B cell (primary cell): ENCODE results near the gene HS6ST3. TPM values are rescaled to one million over a fixed set of nuclear protein-coding genes. Genes with fewer than 3 reads are reported as not detected.

Source experiments
- ATAC-seq: fragments of 200-7000 bp; cut with Tn5 transposase; one replicate; pipeline ENCODE4 v1.10.0; 2021; ENCODE audit warnings: low read depth, mild to moderate bottlenecking, moderate number of reproducible peaks, moderate library complexity
- CTCF ChIA-PET: fragments of 350-600 bp; sonication (Branson Sonifier 250); formaldehyde crosslinking; loops from one replicate; lab custom pipeline; 2021; ENCODE audit warnings: antibody characterized with exemption, inconsistent platforms; lab: Charles Lee
- POLR2A ChIA-PET: fragments of 350-600 bp; sonication (Branson Sonifier 250); formaldehyde crosslinking; loops from one replicate; lab custom pipeline; 2021; ENCODE audit warnings: antibody characterized with exemption; lab: Charles Lee
- DNase-seq: peaks from one replicate; pipeline ENCODE4 v3.0.0; 2013
- H2AFZ ChIP-seq: 2 replicates; pipeline ENCODE4 v1.6.1; 2012; ENCODE audit warnings: mild to moderate bottlenecking, low read depth, low read length; ENCODE audit not compliant: insufficient read depth, poor library complexity, severe bottlenecking
- H3K27ac ChIP-seq, 2 donors: 1 replicate in 1 of 2; 2 replicates in 1 of 2; pipeline ENCODE4 v1.5.1; 2012 to 2013; ENCODE audit warnings: low read length in 2 of 2, mild to moderate bottlenecking in 2 of 2, moderate library complexity in 1 of 2
- H3K27me3 ChIP-seq, 4 experiments: fragments of 200-600 bp in 1 of 4; sonication (generic) in 1 of 4; replicated peaks in 1 of 4; 1 replicate in 2 of 4; 2 replicates in 2 of 4; pipeline versions ENCODE4 v1.6.1 to v1.7.0; 2013 to 2016; ENCODE audit warnings: low read length in 3 of 4, mild to moderate bottlenecking in 2 of 4, mixed read lengths in 1 of 4, moderate library complexity in 1 of 4; ENCODE audit not compliant: insufficient read depth in 4 of 4, control insufficient read depth in 3 of 4; ENCODE audit errors: control extremely low read depth in 1 of 4
- H3K36me3 ChIP-seq, 2 experiments: replicated peaks in 1 of 2; 1 replicate in 1 of 2; 2 replicates in 1 of 2; pipeline versions ENCODE4 v1.6.1 to v1.7.1; 2013; ENCODE audit warnings: low read length in 1 of 2; ENCODE audit not compliant: insufficient read depth in 2 of 2, control insufficient read depth in 1 of 2; ENCODE audit errors: control extremely low read depth in 1 of 2, extremely low read depth in 1 of 2
- H3K4me1 ChIP-seq, 2 donors: fragments of 200-600 bp in 1 of 2; sonication (generic) in 1 of 2; 1 replicate in 1 of 2; 2 replicates in 1 of 2; pipeline versions ENCODE4 v1.5.1 to v1.6.1; 2013 to 2017; ENCODE audit warnings: low read length in 2 of 2; ENCODE audit not compliant: control insufficient read depth in 2 of 2, insufficient read depth in 2 of 2
- H3K4me2 ChIP-seq: replicated peaks from 2 replicates; pipeline ENCODE3; 2012; ENCODE audit warnings: mild to moderate bottlenecking, low read depth, low read length; ENCODE audit not compliant: poor library complexity, severe bottlenecking
- H3K4me3 ChIP-seq, 5 experiments: fragments of 200-600 bp in 1 of 5; sonication (generic) in 1 of 5; 1 replicate in 3 of 5; 2 replicates in 2 of 5; pipeline versions ENCODE4 v1.5.1 to v1.7.0; 2011 to 2016; ENCODE audit warnings: low read length in 4 of 5, mild to moderate bottlenecking in 4 of 5, low read depth in 2 of 5, control low read depth in 1 of 5, moderate library complexity in 1 of 5; ENCODE audit not compliant: insufficient read depth in 1 of 5; ENCODE audit errors: control extremely low read depth in 1 of 5, extremely low read depth in 1 of 5
- H3K79me2 ChIP-seq: fragments of 200-600 bp; sonication (generic); one replicate; pipeline ENCODE4 v1.6.0; 2016; ENCODE audit warnings: low read length; ENCODE audit not compliant: control insufficient read depth, insufficient read depth
- H3K9ac ChIP-seq: fragments of 200-600 bp; sonication (generic); 2 replicates; pipeline ENCODE4 v1.6.1; 2017; ENCODE audit warnings: mild to moderate bottlenecking, low read length, moderate library complexity
- H3K9me3 ChIP-seq, 3 donors: one replicate each; pipeline versions ENCODE4 v1.6.1 to v1.7.1; 2013; ENCODE audit warnings: low read length in 2 of 3; ENCODE audit not compliant: control insufficient read depth in 2 of 3, insufficient read depth in 1 of 3; ENCODE audit errors: control extremely low read depth in 1 of 3
- H4K20me1 ChIP-seq: 2 replicates; pipeline ENCODE4 v1.6.0; 2012; ENCODE audit warnings: mild to moderate bottlenecking, low read length; ENCODE audit not compliant: insufficient read depth, control insufficient read depth, poor library complexity, severe bottlenecking
- H3K27ac Mint-ChIP-seq: one replicate; pipeline ENCODE4 v1.8.0; 2021; ENCODE audit warnings: mixed read lengths
- H3K27me3 Mint-ChIP-seq: one replicate; pipeline ENCODE4 v1.8.0; 2021; ENCODE audit warnings: mixed read lengths
- H3K4me1 Mint-ChIP-seq: one replicate; pipeline ENCODE4 v1.8.0; 2021; ENCODE audit warnings: mixed read lengths
- H3K4me3 Mint-ChIP-seq: one replicate; pipeline ENCODE4 v1.8.0; 2021; ENCODE audit warnings: mixed read lengths
- H3K9me3 Mint-ChIP-seq: one replicate; pipeline ENCODE4 v1.8.0; 2022; ENCODE audit warnings: mixed read lengths; ENCODE audit not compliant: insufficient read depth
- EZH2 ChIP-seq: IDR thresholded peaks from 2 replicates; pipeline ENCODE4 v1.6.1; 2012; ENCODE audit warnings: borderline replicate concordance, low read depth, mild to moderate bottlenecking, moderate library complexity, low read length; ENCODE audit not compliant: insufficient read depth, poor library complexity, severe bottlenecking
- WGBS: methylation state at CpG from one replicate; pipeline ENCODE4 v1.1.5; 2013; ENCODE audit warnings: missing lambda C conversion rate; ENCODE audit not compliant: insufficient coverage; 5-methylcytosine and 5-hydroxymethylcytosine counted together
- intact Hi-C: fragments of 100-400 bp; cut with micrococcal nuclease; formaldehyde crosslinking; loops from one replicate; pipeline ENCODE4 v1.10.0; 2022
- polyA plus RNA-seq: library from polyadenylated mRNA; depleted of rRNA; stranded (reverse); fragments of >200 nt; gene quantifications from 2 replicates; pipeline ENCODE4 v1.2.3, GENCODE V29; 2012
- total RNA-seq, 2 donors: library from RNA; stranded (reverse); fragments of 120-200 nt in 1 of 2; gene quantifications; 1 replicate in 1 of 2; 2 replicates in 1 of 2; pipeline versions ENCODE4 v1.2.3 to v1.2.4, GENCODE V29; 2013 to 2022
- TF ChIP-seq, protein P1 (sequence below): fragments of 200-600 bp; IDR thresholded peaks from one replicate; pipeline ENCODE4 v1.8.0; 2022; ENCODE audit warnings: antibody characterized with exemption, mild to moderate bottlenecking

The HS6ST3 gene
- total and polyA plus RNA-seq, 2 donors (not counting 1 experiment from before 2014, with no cell fraction given) = not detected

DNA sequence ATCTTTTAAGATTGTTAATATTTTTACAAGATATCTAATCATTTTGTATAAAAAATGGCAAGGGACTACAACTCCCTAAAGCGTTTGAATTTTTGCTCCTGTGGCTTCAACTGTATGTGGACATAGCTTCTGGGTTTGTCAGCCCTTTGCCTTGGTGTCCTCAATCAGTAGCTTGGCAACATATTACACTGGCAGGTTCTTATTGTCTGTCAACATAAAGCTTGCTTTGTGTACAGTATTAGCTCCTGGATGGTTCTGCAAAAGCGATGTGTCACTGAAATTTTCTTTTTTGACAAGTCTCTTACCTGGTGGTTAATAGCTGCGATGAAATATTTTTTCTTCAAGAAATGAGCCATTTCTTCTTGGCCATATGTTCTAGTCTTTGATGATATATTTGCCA lies 190.0 kb downstream of the HS6ST3 start:
- Mint-ChIP-seq H3K4me1 (no peaks in the 10 kb centered on the region), H3K27me3 (no peaks in the 10 kb centered on the region), H3K4me3 (no peak overlapping the region), H3K9me3 (no peaks in the 10 kb centered on the region), H3K27ac (no peak overlapping the region)
- no peak for ATAC-seq
- Histone ChIP-seq H3K27ac (no peak overlapping the region), H3K36me3 (no peaks in the 10 kb centered on the region), H3K9me3 (peaks cover 0 to 2% (median 0%) of the 10 kb centered on the region in 3 donors), H3K4me3 (no peak overlapping the region), H3K4me2 (no peak overlapping the region), H3K9ac (no peak overlapping the region), H3K4me1 (no peaks in the 10 kb centered on the region), H4K20me1 (no peaks in the 10 kb centered on the region), H2AFZ (no peak overlapping the region), H3K27me3 (no peaks in the 10 kb centered on the region), H3K79me2 (no peaks in the 10 kb centered on the region)
- intact Hi-C loops = no loop called here
- WGBS = no CpG with 5 or more reads among the region's 3 CpGs
- ChIA-PET CTCF (no interaction called here), POLR2A (no interaction called here)
- no peak for TF ChIP-seq EZH2
- TF ChIP-seq, protein P1, sequence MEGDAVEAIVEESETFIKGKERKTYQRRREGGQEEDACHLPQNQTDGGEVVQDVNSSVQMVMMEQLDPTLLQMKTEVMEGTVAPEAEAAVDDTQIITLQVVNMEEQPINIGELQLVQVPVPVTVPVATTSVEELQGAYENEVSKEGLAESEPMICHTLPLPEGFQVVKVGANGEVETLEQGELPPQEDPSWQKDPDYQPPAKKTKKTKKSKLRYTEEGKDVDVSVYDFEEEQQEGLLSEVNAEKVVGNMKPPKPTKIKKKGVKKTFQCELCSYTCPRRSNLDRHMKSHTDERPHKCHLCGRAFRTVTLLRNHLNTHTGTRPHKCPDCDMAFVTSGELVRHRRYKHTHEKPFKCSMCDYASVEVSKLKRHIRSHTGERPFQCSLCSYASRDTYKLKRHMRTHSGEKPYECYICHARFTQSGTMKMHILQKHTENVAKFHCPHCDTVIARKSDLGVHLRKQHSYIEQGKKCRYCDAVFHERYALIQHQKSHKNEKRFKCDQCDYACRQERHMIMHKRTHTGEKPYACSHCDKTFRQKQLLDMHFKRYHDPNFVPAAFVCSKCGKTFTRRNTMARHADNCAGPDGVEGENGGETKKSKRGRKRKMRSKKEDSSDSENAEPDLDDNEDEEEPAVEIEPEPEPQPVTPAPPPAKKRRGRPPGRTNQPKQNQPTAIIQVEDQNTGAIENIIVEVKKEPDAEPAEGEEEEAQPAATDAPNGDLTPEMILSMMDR = no peak
- DNase-seq = no peak

DNA sequence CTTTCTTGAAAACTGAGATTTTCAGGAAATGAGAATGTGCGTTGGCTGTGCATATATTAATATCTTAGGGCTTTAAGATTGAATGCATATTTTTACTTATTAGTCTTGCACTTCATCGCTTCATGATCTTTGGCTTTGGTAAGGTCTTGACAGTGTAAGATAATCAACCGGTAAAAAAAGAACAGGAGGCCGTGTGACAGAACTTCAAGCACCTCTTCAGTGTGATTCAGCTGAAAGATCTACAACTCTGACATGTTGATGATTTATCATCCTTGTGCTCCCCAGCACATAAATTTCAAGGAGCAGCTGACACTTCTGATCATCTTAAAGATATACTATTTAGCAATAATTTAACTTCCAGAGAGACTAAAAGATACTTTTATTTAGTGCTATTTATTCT lies 195.1 kb downstream of the HS6ST3 start:
- TF ChIP-seq, protein P1 = no peak
- H4K20me1 ChIP-seq = no peaks in the 10 kb centered on the region

More for the DNA sequence above, 195.1 kb downstream of the HS6ST3 start:
- 83% methylated on average over 3 of the region's 4 CpGs for WGBS
- Histone ChIP-seq H3K4me2 (no peak overlapping the region), H3K4me3 (no peak overlapping the region), H3K9me3 (peaks cover 0 to 2% (median 0%) of the 10 kb centered on the region in 3 donors), H3K36me3 (no peaks in the 10 kb centered on the region), H3K9ac (no peak overlapping the region), H3K79me2 (no peaks in the 10 kb centered on the region), H3K4me1 (no peaks in the 10 kb centered on the region), H3K27ac (no peak overlapping the region), H3K27me3 (no peaks in the 10 kb centered on the region), H2AFZ (no peak overlapping the region)
- ATAC-seq (no peak), DNase-seq (no peak)
- H3K9me3 Mint-ChIP-seq = no peaks in the 10 kb centered on the region
- no peaks in the 10 kb centered on the region for H3K27me3 Mint-ChIP-seq
- H3K4me3 Mint-ChIP-seq = no peak overlapping the region
- intact Hi-C loops = no loop called here
- H3K4me1 Mint-ChIP-seq = no peaks in the 10 kb centered on the region
- no peak overlapping the region for H3K27ac Mint-ChIP-seq
- CTCF ChIA-PET = no interaction called here
- POLR2A ChIA-PET = no interaction called here
